Suprapubic skin (tissue), 4 donors: Measurements from ENCODE around the gene ZNF888.

Experiments
- EP300 ChIP-seq: sonication (generic); formaldehyde crosslinking; IDR thresholded peaks from one replicate; pipeline ENCODE4 v1.6.1; 2017; ENCODE audit warnings: antibody characterized with exemption
- POLR2A ChIP-seq, 2 donors: fragments of 450-650 bp; IDR thresholded peaks; one replicate each; pipeline ENCODE4 v1.6.1; 2017; ENCODE audit warnings: antibody characterized with exemption in 2 of 2, mild to moderate bottlenecking in 2 of 2, moderate library complexity in 2 of 2
- POLR2AphosphoS5 ChIP-seq, 3 donors: sonication (generic); formaldehyde crosslinking; IDR thresholded peaks; one replicate each; pipeline ENCODE4 v1.6.1; 2017; ENCODE audit warnings: antibody characterized with exemption in 3 of 3
- TF ChIP-seq, protein P1 (sequence below), 2 donors: fragments of 200-600 bp in 1 of 2; fragments of 450-650 bp in 1 of 2; sonication (generic) in 1 of 2; IDR thresholded peaks; one replicate each; pipeline ENCODE4 v1.5.1; 2016 to 2019; ENCODE audit warnings: antibody characterized with exemption in 2 of 2, mild to moderate bottlenecking in 1 of 2, moderate library complexity in 1 of 2

DNA sequence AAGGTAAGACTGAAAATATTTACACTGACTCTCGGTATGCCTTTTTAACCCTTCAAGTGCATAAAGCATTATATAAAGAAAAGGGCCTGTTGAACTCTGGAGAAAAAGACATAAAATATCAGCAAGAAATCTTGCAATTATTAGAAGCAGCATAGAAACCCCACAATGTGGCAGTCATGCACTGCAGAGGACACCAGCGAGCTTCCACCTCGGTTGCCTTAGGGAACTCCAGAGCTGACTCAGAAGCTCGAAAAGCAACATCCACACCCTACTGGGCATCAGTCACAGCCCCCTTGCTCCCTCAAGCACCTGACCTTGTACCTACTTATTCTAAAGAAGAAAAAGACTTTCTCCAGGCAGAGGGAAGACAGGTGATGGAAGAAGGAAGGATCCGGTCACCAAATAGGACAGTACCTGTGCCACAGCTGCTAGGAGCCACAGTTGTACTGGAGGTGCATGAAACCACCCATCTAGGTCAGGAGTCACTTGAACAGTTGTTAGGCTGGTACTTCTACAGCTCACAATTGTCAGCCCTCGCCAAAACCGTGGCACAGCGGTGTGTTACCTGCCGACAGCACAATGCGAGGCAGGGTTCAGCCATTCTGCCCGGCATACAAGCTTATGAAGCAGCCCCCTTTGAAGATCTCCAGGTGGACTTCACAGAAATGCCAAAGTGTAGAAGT lies 36.5 kb upstream of the ZNF888 start:
- TF ChIP-seq, protein P1, sequence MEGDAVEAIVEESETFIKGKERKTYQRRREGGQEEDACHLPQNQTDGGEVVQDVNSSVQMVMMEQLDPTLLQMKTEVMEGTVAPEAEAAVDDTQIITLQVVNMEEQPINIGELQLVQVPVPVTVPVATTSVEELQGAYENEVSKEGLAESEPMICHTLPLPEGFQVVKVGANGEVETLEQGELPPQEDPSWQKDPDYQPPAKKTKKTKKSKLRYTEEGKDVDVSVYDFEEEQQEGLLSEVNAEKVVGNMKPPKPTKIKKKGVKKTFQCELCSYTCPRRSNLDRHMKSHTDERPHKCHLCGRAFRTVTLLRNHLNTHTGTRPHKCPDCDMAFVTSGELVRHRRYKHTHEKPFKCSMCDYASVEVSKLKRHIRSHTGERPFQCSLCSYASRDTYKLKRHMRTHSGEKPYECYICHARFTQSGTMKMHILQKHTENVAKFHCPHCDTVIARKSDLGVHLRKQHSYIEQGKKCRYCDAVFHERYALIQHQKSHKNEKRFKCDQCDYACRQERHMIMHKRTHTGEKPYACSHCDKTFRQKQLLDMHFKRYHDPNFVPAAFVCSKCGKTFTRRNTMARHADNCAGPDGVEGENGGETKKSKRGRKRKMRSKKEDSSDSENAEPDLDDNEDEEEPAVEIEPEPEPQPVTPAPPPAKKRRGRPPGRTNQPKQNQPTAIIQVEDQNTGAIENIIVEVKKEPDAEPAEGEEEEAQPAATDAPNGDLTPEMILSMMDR (IDR thresholded peaks at IDR 0.05) = no peak
- TF ChIP-seq POLR2A (IDR thresholded peaks at IDR 0.05) (no peak), POLR2AphosphoS5 (IDR thresholded peaks at IDR 0.05) (no peak), EP300 (no peak)
